Ovary (tissue), 9 donors: ENCODE results near the gene IP6K3. TPM values are rescaled to one million over a fixed set of nuclear protein-coding genes. Genes with fewer than 3 reads are reported as not detected.

Experiments
- DNase-seq, 5 donors: peaks; one replicate each; pipeline ENCODE4 v3.0.0-alpha.2; 2019 to 2020
- H3K27ac ChIP-seq, 2 donors: fragments of 200-600 bp; one replicate each; pipeline versions ENCODE4 v1.5.1 to v1.8.0; 2019 to 2022
- H3K27me3 ChIP-seq: fragments of 200-600 bp; one replicate; pipeline ENCODE4 v1.8.0; 2022
- H3K36me3 ChIP-seq: fragments of 200-600 bp; sonication (generic); one replicate; pipeline ENCODE4 v1.5.1; 2019
- H3K4me1 ChIP-seq: one replicate; pipeline ENCODE4 v1.8.1; 2013; ENCODE audit warnings: mild to moderate bottlenecking, moderate library complexity; ENCODE audit not compliant: insufficient read depth
- H3K4me3 ChIP-seq: fragments of 200-600 bp; sonication (generic); one replicate; pipeline ENCODE4 v1.5.1; 2017
- H3K9me3 ChIP-seq, 2 donors: fragments of 200-600 bp in 1 of 2; sonication (generic) in 1 of 2; one replicate each; pipeline versions ENCODE4 v1.5.1 to v1.8.1; 2013 to 2019; ENCODE audit warnings: mild to moderate bottlenecking in 1 of 2, moderate library complexity in 1 of 2
- CTCF ChIP-seq, 3 donors: fragments of 450-650 bp in 2 of 3; fragments of 200-600 bp in 1 of 3; IDR thresholded peaks; one replicate each; pipeline versions ENCODE4 v1.5.1 to v1.8.0; 2016 to 2022; ENCODE audit warnings: antibody characterized with exemption in 3 of 3, mild to moderate bottlenecking in 1 of 3
- EP300 ChIP-seq: sonication (generic); formaldehyde crosslinking; IDR thresholded peaks from one replicate; pipeline ENCODE4 v1.6.1; 2017; ENCODE audit warnings: antibody characterized with exemption
- POLR2A ChIP-seq: fragments of 450-650 bp; IDR thresholded peaks from one replicate; pipeline ENCODE4 v1.6.1; 2017; ENCODE audit warnings: antibody characterized with exemption, mild to moderate bottlenecking, moderate library complexity
- WGBS, 3 donors: extraction: QIAGEN DNeasy Blood & Tissue Kit in 1 of 3; methylation state at CpG; one replicate each; pipeline versions ENCODE4 v1.1.5 to v1.1.7; 2013 to 2017; 5-methylcytosine and 5-hydroxymethylcytosine counted together
- intact Hi-C, 4 donors: fragments of 100-400 bp; cut with DNase I; formaldehyde crosslinking; loops; one replicate each; pipeline versions ENCODE4 v1.11.0 to v1.15.1; 2022 to 2023
- polyA plus RNA-seq, 2 donors: library from polyadenylated mRNA; stranded (reverse); fragments of 200-250 nt in 1 of 2; fragments of 350-450 nt in 1 of 2; fragmentation: Illumina TruSeq in 1 of 2; extraction: RNeasy Lipid Tissue Mini Kit (QIAGEN cat#74804) in 1 of 2; gene quantifications; one replicate each; pipeline ENCODE4 v1.2.3, GENCODE V29; 2013 to 2014
- total RNA-seq, 7 donors: library from RNA; depleted of rRNA in 2 of 7; stranded (reverse); fragments of >200 nt in 2 of 7; fragmentation: NEBNext Ultra II Directional in 3 of 7; extraction: Animal tissue kit (Norgen Biotek cat#: 25700) in 3 of 7; gene quantifications; one replicate each; pipeline versions ENCODE4 v1.1.0 to v1.2.4, GENCODE V29; 2016 to 2023
- donor health status: DM: no; HTN: no; CAD: no; lungs with moderate emphysema.
- donor health status: DM: no; HTN: no; CAD: no.
- donor health status: Bipolar disorder and iron deficiency.
- donor health status: DM: yes; HTN: yes; CAD: no.
- donor health status: DM: no; HTN: no; CAD: no.
- donor health status: DM: yes; HTN: yes; CAD: no.

IP6K3 gene
- total and polyA plus RNA-seq, 9 donors: 0.11 to 1.1 (median 0.30) TPM; not detected in 2

- Histone ChIP-seq H3K27ac (no peak overlapping the region), H3K4me3 (no peak overlapping the region), H3K9me3 (no peaks in the 10 kb centered on the region), H3K27me3 (no peaks in the 10 kb centered on the region), H3K36me3 (no peaks in the 10 kb centered on the region), H3K4me1 (peaks cover 10% of the 10 kb centered on the region)
- WGBS, 3 donors: 92 to 98% (median 94%) methylated on average over 7 of the region's 7 CpGs
- no peak for TF ChIP-seq EP300
- TF ChIP-seq POLR2A: no peak
- TF ChIP-seq CTCF (IDR thresholded peaks at IDR 0.05): no peak
- intact Hi-C loops: no loop called here
- no peak for DNase-seq
Measured at GRCh38 chr6:33684983-33685382, 61.7 kb downstream of the IP6K3 start.

GRCh38 chr6:33684428-33684896, 62.2 kb downstream of the IP6K3 start:
- WGBS, 3 donors: 90 to 91% (median 90%) methylated on average over 16 of the region's 16 CpGs

GRCh38 chr6:33683576-33684427, 62.9 kb downstream of the IP6K3 start:
- TF ChIP-seq CTCF (IDR thresholded peaks at IDR 0.05): no peak
- TF ChIP-seq EP300: no peak
- no peak for TF ChIP-seq POLR2A
- 49 to 62% (median 54%) methylated on average over 17 to 19 of the region's 19 CpGs for whole genome bisulfite sequencing, 3 donors
- no peak overlapping the region for H3K27ac ChIP-seq
- H3K36me3 ChIP-seq: no peaks in the 10 kb centered on the region
- peaks cover 10% of the 10 kb centered on the region for H3K4me1 ChIP-seq
- no peaks in the 10 kb centered on the region for H3K9me3 ChIP-seq
- DNase-seq: peak in 1 of 5 donors; percentile 22
- H3K4me3 ChIP-seq: no peak overlapping the region
- intact Hi-C loops: no loop called here
- no peaks in the 10 kb centered on the region for H3K27me3 ChIP-seq

More at GRCh38 chr6:33684428-33684896, 62.2 kb downstream of the IP6K3 start:
- TF ChIP-seq CTCF (IDR thresholded peaks at IDR 0.05) (no peak), POLR2A (no peak), EP300 (no peak)
- H3K36me3 ChIP-seq: no peaks in the 10 kb centered on the region
- intact Hi-C loops: no loop called here
- DNase-seq: no peak
- H3K4me3 ChIP-seq: no peak overlapping the region
- peaks cover 10% of the 10 kb centered on the region for H3K4me1 ChIP-seq
- no peaks in the 10 kb centered on the region for H3K9me3 ChIP-seq
- no peaks in the 10 kb centered on the region for H3K27me3 ChIP-seq
- no peak overlapping the region for H3K27ac ChIP-seq

- intact Hi-C loops: no loop called here
- WGBS, 3 donors: 52 to 77% (median 58%) methylated on average over 14 to 15 of the region's 15 CpGs
Measured at GRCh38 chr6:33683051-33683571, 63.6 kb downstream of the IP6K3 start.

More at GRCh38 chr6:33683051-33683571, 63.6 kb downstream of the IP6K3 start:
- H3K9me3 ChIP-seq: no peaks in the 10 kb centered on the region
- DNase-seq: no peak
- H3K36me3 ChIP-seq: no peaks in the 10 kb centered on the region
- peaks cover 10% of the 10 kb centered on the region for H3K4me1 ChIP-seq
- H3K4me3 ChIP-seq: no peak overlapping the region
- H3K27me3 ChIP-seq: no peaks in the 10 kb centered on the region
- H3K27ac ChIP-seq: no peak overlapping the region
- no peak for TF ChIP-seq EP300
- TF ChIP-seq CTCF (IDR thresholded peaks at IDR 0.05): no peak
- no peak for TF ChIP-seq POLR2A
